Choroid plexus epithelial cell (primary cell): ENCODE data around the gene RNF17.

Experiments
- DNase-seq: peaks from one replicate; pipeline ENCODE4 v3.0.0-alpha.2; 2010; ENCODE audit warnings: low read depth
- H3K4me3 ChIP-seq: 2 replicates; pipeline ENCODE4 v1.5.1; 2011; ENCODE audit warnings: low read depth, mild to moderate bottlenecking, control low read depth, low read length, moderate library complexity
- TF ChIP-seq, protein P1 (sequence below): conservative IDR thresholded peaks from 2 replicates; pipeline ENCODE4 v1.5.1; 2011; ENCODE audit warnings: low read depth, mild to moderate bottlenecking, control low read depth, inconsistent platforms, low read length, moderate library complexity

RNF17 gene

DNA sequence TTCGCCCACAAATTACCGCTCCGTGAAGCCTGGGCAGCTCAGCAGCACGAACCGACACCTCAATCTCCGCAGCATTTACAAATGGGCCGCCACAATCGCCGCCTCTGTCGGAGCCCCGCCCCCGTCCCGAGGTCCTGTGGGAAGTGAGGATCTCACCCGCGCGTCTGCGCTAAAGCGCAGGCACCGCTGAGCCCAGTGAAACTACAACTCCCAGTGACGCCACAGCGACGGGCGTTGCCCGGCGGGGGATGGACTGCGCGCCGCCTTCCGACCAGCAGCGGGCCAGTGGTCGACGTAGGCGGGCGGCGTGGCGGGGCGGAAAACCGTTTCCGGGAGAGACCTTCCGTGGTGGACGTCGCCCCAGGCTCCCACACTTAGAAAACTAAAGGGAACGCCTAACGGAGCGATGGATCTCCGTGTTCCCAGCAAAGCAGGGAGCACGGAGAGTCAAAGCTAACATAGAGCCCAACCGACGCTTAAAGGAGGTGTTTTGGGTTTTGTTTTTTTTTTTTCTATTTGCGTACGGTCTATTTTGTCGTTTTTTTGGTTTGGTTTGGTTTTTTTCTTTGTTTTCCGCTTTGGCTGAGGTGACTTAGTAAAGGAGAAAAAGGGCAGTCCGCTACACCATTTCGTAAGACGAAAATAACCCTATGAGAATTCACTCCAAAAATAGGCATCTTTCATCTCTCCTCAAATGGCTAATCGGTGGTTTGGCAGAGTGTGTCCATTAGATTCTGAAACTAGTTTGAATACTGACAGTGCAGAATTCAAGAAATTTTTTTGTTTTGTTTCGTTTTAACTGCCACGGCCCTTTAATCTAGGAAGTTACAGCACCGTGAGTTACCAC lies 159.0 kb downstream of the RNF17 start:
- DNase-seq, result peak; percentile 99
- H3K4me3 ChIP-seq, result peak overlapping the region; percentile 95
- TF ChIP-seq, protein P1, sequence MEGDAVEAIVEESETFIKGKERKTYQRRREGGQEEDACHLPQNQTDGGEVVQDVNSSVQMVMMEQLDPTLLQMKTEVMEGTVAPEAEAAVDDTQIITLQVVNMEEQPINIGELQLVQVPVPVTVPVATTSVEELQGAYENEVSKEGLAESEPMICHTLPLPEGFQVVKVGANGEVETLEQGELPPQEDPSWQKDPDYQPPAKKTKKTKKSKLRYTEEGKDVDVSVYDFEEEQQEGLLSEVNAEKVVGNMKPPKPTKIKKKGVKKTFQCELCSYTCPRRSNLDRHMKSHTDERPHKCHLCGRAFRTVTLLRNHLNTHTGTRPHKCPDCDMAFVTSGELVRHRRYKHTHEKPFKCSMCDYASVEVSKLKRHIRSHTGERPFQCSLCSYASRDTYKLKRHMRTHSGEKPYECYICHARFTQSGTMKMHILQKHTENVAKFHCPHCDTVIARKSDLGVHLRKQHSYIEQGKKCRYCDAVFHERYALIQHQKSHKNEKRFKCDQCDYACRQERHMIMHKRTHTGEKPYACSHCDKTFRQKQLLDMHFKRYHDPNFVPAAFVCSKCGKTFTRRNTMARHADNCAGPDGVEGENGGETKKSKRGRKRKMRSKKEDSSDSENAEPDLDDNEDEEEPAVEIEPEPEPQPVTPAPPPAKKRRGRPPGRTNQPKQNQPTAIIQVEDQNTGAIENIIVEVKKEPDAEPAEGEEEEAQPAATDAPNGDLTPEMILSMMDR, result no peak

DNA sequence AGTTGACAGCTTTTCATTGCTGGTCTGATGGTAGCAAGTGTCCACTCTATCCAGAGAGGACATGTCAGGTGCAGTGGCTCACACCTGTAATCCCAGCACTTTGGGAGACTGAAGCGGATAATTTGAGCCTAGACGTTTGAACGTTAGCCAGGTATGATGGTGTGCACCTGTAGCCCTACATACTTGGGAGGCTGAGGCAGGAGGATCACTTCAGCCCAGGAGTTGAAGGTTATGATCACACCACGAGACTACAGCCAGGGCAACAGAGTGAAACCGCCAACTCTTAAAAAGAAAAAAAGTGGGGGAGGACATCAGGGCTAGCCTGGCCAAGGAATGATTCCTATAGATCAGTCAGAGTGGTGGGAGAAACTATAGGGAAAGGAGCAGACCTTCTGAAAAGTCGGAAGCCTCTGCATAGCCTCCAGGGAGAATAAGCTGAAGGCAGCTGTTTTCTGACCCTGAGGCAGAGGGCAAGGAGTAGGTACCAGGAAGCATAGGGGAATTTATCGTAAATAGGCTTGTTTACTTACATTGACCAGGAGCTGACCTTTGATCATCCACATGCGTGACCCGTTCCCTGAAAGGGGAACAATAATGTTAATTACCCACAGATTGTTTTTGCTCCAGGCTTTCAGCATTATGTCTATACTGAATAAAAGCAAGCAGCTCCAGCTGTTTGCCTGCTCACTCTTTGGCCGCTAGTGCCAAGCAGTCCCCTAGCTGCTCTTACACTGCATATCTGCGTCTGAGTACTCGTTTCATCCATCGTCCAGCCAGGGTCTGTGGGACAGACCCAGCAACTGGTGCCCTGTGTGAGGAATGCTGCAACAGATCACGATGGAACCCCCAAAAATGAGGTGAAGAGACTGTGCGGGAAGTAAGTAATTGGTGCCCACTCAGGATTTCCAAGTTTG lies 161.6 kb downstream of the RNF17 start:
- TF ChIP-seq, protein P1, result no peak
- DNase-seq, result no peak
- no peak overlapping the region for H3K4me3 ChIP-seq

GRCh38 chr13:24927810-24928404 lies 163.9 kb downstream of the RNF17 start:
- TF ChIP-seq, protein P1, result no peak
- DNase-seq, result no peak
- no peak overlapping the region for H3K4me3 ChIP-seq

GRCh38 chr13:24929196-24929595 lies 165.2 kb downstream of the RNF17 start:
- no peak overlapping the region for H3K4me3 ChIP-seq
- TF ChIP-seq, protein P1, result no peak
- DNase-seq, result no peak
